Measurements from ENCODE around the gene CARD8.

GRCh38 chr19:48182434-48182833, 73.3 kb downstream of the CARD8 start:
- no peak for TF ChIP-seq TAF1 (IDR thresholded peaks at IDR 0.05; ENCODE audit: borderline replicate concordance, low read depth, low read length)
- no peak for TF ChIP-seq POLR2A (IDR thresholded peaks at IDR 0.05; ENCODE audit: low read depth, low read length)
